Measurements from ENCODE around the gene KIZ.

Gene KIZ

GRCh38 chr20:21137078-21137477 is 11.2 kb downstream of the KIZ start:
- H3K4me3 ChIP-seq (ENCODE audit: low read depth, low read length): no peak overlapping the region
- no peak for DNase-seq (ENCODE audit: low read depth)
- no peak for TF ChIP-seq CTCF (conservative IDR thresholded peaks at IDR 0.05; ENCODE audit: low read depth, low read length)

GRCh38 chr20:21139881-21140566 is 14.1 kb downstream of the KIZ start:
- DNase-seq (ENCODE audit: low read depth): no peak
- no peak for TF ChIP-seq CTCF (conservative IDR thresholded peaks at IDR 0.05; ENCODE audit: low read depth, low read length)
- H3K4me3 ChIP-seq (ENCODE audit: low read depth, low read length): no peak overlapping the region

GRCh38 chr20:21141825-21142224 is 15.9 kb downstream of the KIZ start:
- H3K4me3 ChIP-seq (ENCODE audit: low read depth, low read length): no peak overlapping the region
- TF ChIP-seq CTCF (conservative IDR thresholded peaks at IDR 0.05; ENCODE audit: low read depth, low read length): no peak
- DNase-seq (ENCODE audit: low read depth): no peak

GRCh38 chr20:21143194-21143890 is 17.5 kb downstream of the KIZ start:
- TF ChIP-seq CTCF (conservative IDR thresholded peaks at IDR 0.05; ENCODE audit: low read depth, low read length): no peak
- H3K4me3 ChIP-seq (ENCODE audit: low read depth, low read length): no peak overlapping the region
- no peak for DNase-seq (ENCODE audit: low read depth)

GRCh38 chr20:21145424-21145823 is 19.5 kb downstream of the KIZ start:
- no peak for TF ChIP-seq CTCF (conservative IDR thresholded peaks at IDR 0.05; ENCODE audit: low read depth, low read length)
- DNase-seq (ENCODE audit: low read depth): no peak
- no peak overlapping the region for H3K4me3 ChIP-seq (ENCODE audit: low read depth, low read length)

GRCh38 chr20:21146215-21146614 is 20.3 kb downstream of the KIZ start:
- H3K4me3 ChIP-seq (ENCODE audit: low read depth, low read length): no peak overlapping the region
- no peak for DNase-seq (ENCODE audit: low read depth)
- no peak for TF ChIP-seq CTCF (conservative IDR thresholded peaks at IDR 0.05; ENCODE audit: low read depth, low read length)

GRCh38 chr20:21147593-21147992 is 21.7 kb downstream of the KIZ start:
- no peak for DNase-seq (ENCODE audit: low read depth)
- no peak overlapping the region for H3K4me3 ChIP-seq (ENCODE audit: low read depth, low read length)
- no peak for TF ChIP-seq CTCF (conservative IDR thresholded peaks at IDR 0.05; ENCODE audit: low read depth, low read length)
